Naive thymus-derived CD8-positive, alpha-beta T cell (primary cell): ENCODE measurements around the gene ZNF12. TPM values are rescaled to one million over a fixed set of nuclear protein-coding genes. Genes with fewer than 3 reads are reported as not detected.
A peak's percentile ranks its signal among the peaks of the same experiment; 100 is the strongest.

Source experiments
- ATAC-seq, 2 donors: fragments of 150-1000 bp; cut with Tn5 transposase in 1 of 2; sonication (Bioruptor Pico), chemical (Tn5 transposase) in 1 of 2; 1 replicate in 1 of 2; 2 replicates in 1 of 2; pipeline ENCODE4 v1.10.0; 2021; ENCODE audit warnings: mild to moderate bottlenecking in 2 of 2, moderate library complexity in 2 of 2
- POLR2A ChIA-PET: fragments of 350-600 bp; sonication (Branson Sonifier 250); formaldehyde crosslinking; loops from one replicate; lab custom pipeline; 2021; ENCODE audit warnings: antibody characterized with exemption; lab: Charles Lee
- DNase-seq, 10 donors: peaks; one replicate each; pipeline versions ENCODE4 v3.0.0 to v3.0.0-alpha.2; 2020 to 2022
- H3K27ac Mint-ChIP-seq, 10 donors: one replicate each; pipeline ENCODE4 v1.8.0; 2020 to 2022; ENCODE audit warnings: mild to moderate bottlenecking in 10 of 10, mixed read lengths in 10 of 10, moderate library complexity in 4 of 10, inconsistent platforms in 1 of 10
- H3K27me3 Mint-ChIP-seq, 5 donors: one replicate each; pipeline ENCODE4 v1.8.0; 2021 to 2022; ENCODE audit warnings: mixed read lengths in 5 of 5
- H3K36me3 Mint-ChIP-seq, 3 donors: one replicate each; pipeline ENCODE4 v1.8.0; 2020 to 2022; ENCODE audit warnings: mixed read lengths in 3 of 3, mild to moderate bottlenecking in 2 of 3, inconsistent platforms in 1 of 3
- H3K4me1 Mint-ChIP-seq, 4 donors: one replicate each; pipeline ENCODE4 v1.8.0; 2021 to 2022; ENCODE audit warnings: mixed read lengths in 4 of 4
- H3K4me3 Mint-ChIP-seq, 10 donors: one replicate each; pipeline ENCODE4 v1.8.0; 2020 to 2022; ENCODE audit warnings: mild to moderate bottlenecking in 10 of 10, mixed read lengths in 10 of 10, moderate library complexity in 6 of 10, inconsistent platforms in 1 of 10
- H3K9me3 Mint-ChIP-seq, 9 donors: one replicate each; pipeline ENCODE4 v1.8.0; 2020 to 2022; ENCODE audit warnings: mixed read lengths in 9 of 9, mild to moderate bottlenecking in 3 of 9, inconsistent platforms in 1 of 9, moderate library complexity in 1 of 9
- polyA plus RNA-seq, 3 donors: library from polyadenylated mRNA; unstranded; fragments of 300-500 nt; fragmentation: Illumina TruSeq; gene quantifications; one replicate each; pipeline ENCODE4 v1.2.3, GENCODE V29; 2021
- total RNA-seq, 8 experiments: library from RNA in 2 of 8; stranded (reverse) in 2 of 8; gene quantifications; one replicate each; pipeline ENCODE4 v1.2.3 and lab custom pipeline; 2021 to 2026

ZNF12 gene
- total and polyA plus RNA-seq, 5 experiments from 2014 or later: 19.9 to 49.7 (median 23.0) TPM

DNA sequence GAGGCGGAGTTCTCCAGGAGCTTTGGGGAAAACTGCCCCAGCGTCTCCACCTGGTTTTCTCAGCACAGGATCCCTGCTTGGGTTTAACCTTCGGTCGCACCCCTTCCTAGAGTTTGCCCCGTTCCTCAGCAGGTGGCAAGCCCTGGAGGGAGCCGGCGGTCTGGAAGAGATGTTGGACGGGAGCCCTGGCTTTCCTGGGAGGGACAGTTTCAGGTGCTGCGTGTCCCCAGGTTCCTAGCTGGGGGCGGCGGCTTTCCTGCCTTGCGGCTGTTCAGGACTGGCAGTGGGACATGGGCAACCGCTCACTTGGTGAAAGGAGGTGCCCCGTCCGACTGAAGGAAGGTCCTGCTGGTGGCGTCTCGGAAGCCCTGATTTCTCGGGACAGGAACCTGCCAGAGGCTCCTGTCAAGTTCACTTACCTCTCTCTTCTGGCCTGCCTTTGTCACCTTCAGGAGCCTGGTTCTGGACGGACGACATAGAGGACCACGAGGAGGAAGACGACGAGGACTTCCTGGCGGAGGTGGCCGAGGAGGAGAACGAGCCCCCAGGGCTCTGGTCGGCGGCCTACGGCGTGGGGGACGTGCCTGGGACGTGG, 54.8 kb downstream of the ZNF12 start:
- no peak overlapping the region for H3K27ac Mint-ChIP-seq
- ATAC-seq: no peak
- peaks cover 0 to 21% (median 0%) of the 10 kb centered on the region in 9 donors for H3K9me3 Mint-ChIP-seq
- POLR2A ChIA-PET: no interaction called here
- no peak overlapping the region for H3K4me3 Mint-ChIP-seq
- H3K27me3 Mint-ChIP-seq: no peaks in the 10 kb centered on the region
- peaks cover 0 to 58% (median 45%) of the 10 kb centered on the region in 3 donors for H3K36me3 Mint-ChIP-seq
- peak in 1 of 10 donors; percentile 43 for DNase-seq
- H3K4me1 Mint-ChIP-seq: peaks cover 0 to 3% (median under 1%) of the 10 kb centered on the region in 4 donors

DNA sequence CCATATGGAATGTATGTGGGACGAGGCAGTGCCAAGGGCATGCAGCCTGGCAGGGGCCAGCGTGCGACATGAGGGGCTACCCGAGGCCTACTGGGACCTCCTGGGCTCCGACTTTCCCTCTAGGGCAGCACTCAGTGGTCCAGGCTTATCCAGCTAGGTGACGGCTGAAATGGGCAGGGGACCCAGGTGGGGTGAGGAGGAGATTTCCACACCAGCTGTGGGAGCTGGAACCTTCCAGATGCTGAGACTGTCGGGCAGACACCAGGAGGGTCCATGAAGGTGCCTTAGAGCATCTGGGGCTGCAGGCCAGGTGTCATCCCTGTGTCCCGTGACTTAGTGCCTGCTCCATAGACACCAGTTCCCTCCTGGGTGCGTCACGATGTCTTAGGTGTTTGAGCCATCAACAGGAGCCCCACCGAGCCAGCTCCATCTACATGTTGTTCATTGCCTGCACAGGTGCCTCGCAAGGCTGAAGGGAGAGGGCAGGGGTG, 56.2 kb downstream of the ZNF12 start:
- DNase-seq (peak in 1 of 10 donors; percentile 42), ATAC-seq (no peak)
- Mint-ChIP-seq H3K4me3 (no peak overlapping the region), H3K27me3 (no peaks in the 10 kb centered on the region), H3K9me3 (peaks cover 0 to 21% (median 0%) of the 10 kb centered on the region in 9 donors), H3K4me1 (peaks cover 0 to 6% (median under 1%) of the 10 kb centered on the region in 4 donors), H3K27ac (peak overlapping the region in 5 of 10 donors; percentile 10 to 81 (median 46)), H3K36me3 (peaks cover 0 to 61% (median 48%) of the 10 kb centered on the region in 3 donors)
- POLR2A ChIA-PET: no interaction called here

DNA sequence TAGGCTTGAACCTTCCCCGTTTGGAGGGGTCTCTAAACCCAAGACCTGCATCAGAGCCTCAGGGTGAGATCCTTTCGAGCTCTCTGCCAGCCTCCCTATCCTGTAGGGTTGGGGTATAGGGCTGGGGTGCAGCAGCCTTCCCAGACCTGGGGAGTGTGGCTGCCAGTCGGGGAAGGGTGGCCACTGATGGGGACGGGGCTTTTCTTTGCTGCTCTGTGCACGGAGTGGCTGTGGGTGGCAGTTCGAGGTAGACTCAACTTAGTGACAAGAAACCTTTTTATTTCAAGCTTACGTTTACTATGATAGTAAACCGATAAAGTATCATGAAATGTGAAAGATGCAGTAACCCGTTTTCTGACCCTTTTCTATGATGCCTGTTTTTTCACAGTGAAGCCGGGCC, 56.7 kb downstream of the ZNF12 start:
- H3K36me3 Mint-ChIP-seq: peaks cover 0 to 59% (median 44%) of the 10 kb centered on the region in 3 donors
- POLR2A ChIA-PET: no interaction called here

DNA sequence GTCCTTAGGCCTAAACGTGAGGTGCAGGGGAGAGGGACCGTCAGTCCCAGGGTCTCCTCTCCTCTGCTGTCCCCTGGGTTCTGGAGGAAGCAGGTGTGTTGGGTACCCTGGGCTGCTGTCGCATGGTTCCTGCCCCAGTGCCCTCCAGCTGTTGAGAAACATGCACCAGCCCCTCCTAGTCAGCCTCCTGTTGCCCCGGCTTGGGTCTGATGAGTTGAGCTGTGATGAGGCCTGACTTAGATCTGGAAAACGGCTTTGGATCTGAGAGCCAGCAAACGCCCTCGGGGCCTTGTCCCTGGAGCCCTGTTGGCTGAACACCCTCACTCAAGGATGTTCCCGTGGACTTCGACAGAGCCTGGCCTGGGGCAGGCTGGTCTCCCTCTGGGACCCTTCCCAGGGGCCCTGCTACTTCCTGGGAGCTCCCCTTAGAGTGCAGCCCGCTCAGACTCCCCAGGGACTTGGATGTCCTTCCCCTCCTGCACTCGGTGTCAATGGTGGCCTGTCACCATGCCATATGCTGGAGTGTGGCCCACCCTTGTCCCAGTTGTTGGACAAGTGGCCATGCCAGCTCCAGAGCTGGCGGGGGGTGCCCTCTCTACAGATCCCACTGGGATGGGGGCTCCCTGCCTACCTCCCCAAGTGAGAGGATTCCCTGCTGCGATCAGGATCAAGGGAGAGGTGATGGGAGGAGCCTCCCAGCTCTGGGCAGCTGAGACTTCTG, 57.3 kb downstream of the ZNF12 start:
- peaks cover 0 to 14% (median 0%) of the 10 kb centered on the region in 9 donors for H3K9me3 Mint-ChIP-seq
- POLR2A ChIA-PET: interaction anchor here (0.6 to 1.5 kb wide), 2 partner anchors 10 to 11 kb away, joined by 3 to 4 read pairs; no protein-coding TSS in a partner anchor
- ATAC-seq (no peak), DNase-seq (no peak)
- no peaks in the 10 kb centered on the region for H3K27me3 Mint-ChIP-seq
- peaks cover 0 to 6% (median under 1%) of the 10 kb centered on the region in 4 donors for H3K4me1 Mint-ChIP-seq
- H3K4me3 Mint-ChIP-seq: no peak overlapping the region
- peaks cover 0 to 63% (median 41%) of the 10 kb centered on the region in 3 donors for H3K36me3 Mint-ChIP-seq
- H3K27ac Mint-ChIP-seq: peak overlapping the region in 1 of 10 donors; percentile 44

More for the DNA sequence above, 56.7 kb downstream of the ZNF12 start:
- Mint-ChIP-seq H3K4me3 (no peak overlapping the region), H3K9me3 (peaks cover 0 to 17% (median 0%) of the 10 kb centered on the region in 9 donors), H3K4me1 (peaks cover 0 to 6% (median under 1%) of the 10 kb centered on the region in 4 donors), H3K27me3 (no peaks in the 10 kb centered on the region), H3K27ac (peak overlapping the region in 4 of 10 donors; percentile 40 to 62 (median 48))
- no peak for DNase-seq
- ATAC-seq: no peak

DNA sequence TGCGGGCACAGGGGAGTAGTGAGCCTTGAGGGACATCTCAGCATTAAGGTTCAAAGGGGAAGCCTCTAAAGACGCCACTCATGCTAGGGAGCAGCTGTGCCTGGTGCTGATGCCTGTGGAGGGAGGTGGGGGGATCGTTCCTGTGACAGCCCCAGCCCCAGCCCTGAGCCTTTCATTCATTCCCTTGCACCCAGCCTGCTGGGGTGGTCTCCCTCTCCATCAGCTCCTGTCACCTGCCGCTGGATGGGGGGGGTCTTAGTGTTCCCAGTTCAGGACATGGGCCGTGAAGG, 58.0 kb downstream of the ZNF12 start:
- Mint-ChIP-seq H3K27ac (peak overlapping the region in 1 of 10 donors; percentile 53), H3K4me3 (no peak overlapping the region), H3K9me3 (peaks cover 0 to 14% (median 0%) of the 10 kb centered on the region in 9 donors), H3K27me3 (no peaks in the 10 kb centered on the region), H3K4me1 (peaks cover 0 to 6% (median under 1%) of the 10 kb centered on the region in 4 donors), H3K36me3 (peaks cover 0 to 68% (median 41%) of the 10 kb centered on the region in 3 donors)
- POLR2A ChIA-PET: interaction anchor here (0.6 to 1.5 kb wide), 2 partner anchors 10 to 11 kb away, joined by 3 to 4 read pairs; no protein-coding TSS in a partner anchor
- no peak for DNase-seq
- no peak for ATAC-seq

DNA sequence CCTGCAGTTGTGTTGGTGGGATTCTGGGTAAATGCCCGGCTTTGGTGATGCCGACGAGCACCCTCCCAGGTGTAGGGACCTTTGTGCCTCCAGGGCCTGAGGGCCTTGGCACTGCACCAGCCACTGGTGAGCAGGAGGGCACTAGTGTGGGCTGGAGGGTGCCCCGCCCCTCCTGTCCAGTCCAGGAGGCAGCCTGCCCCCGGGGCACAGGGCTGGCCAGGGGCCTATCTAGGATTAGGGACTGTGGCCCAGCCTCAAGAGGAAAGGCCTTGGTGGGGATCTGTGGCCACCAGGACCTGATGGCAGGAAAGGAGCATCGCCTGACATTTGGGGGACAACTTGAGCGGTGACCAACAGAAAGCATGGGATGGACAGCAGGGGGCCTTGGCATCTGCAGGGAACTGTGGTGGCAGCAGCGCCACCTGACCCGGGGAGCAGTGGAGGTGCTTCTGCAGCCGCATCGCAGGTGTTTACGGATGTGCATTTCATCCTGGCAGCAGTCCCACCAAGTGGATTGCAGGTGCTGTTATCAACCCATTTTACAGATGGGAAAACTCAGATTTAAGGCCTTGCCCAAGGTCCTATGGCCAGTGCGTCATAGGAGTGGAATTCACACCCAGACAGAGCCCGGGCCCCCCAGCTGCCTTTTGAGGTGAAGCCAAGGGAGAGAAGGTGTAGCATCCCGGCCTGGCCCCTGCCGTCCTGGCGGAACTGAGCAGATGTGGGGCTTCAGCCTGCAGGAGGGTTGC, 58.5 kb downstream of the ZNF12 start:
- H3K27me3 Mint-ChIP-seq: no peaks in the 10 kb centered on the region
- POLR2A ChIA-PET: interaction anchor here (1.5 kb wide), 1 partner anchor 10 kb away, joined by 4 read pairs; no protein-coding TSS in a partner anchor
- peaks cover 0 to 6% (median under 1%) of the 10 kb centered on the region in 4 donors for H3K4me1 Mint-ChIP-seq
- no peak for ATAC-seq
- peak overlapping the region in 3 of 10 donors; percentile 27 to 63 (median 53) for H3K27ac Mint-ChIP-seq
- H3K36me3 Mint-ChIP-seq: peaks cover 0 to 73% (median 41%) of the 10 kb centered on the region in 3 donors
- H3K4me3 Mint-ChIP-seq: no peak overlapping the region
- no peak for DNase-seq
- peaks cover 0 to 14% (median 0%) of the 10 kb centered on the region in 9 donors for H3K9me3 Mint-ChIP-seq

DNA sequence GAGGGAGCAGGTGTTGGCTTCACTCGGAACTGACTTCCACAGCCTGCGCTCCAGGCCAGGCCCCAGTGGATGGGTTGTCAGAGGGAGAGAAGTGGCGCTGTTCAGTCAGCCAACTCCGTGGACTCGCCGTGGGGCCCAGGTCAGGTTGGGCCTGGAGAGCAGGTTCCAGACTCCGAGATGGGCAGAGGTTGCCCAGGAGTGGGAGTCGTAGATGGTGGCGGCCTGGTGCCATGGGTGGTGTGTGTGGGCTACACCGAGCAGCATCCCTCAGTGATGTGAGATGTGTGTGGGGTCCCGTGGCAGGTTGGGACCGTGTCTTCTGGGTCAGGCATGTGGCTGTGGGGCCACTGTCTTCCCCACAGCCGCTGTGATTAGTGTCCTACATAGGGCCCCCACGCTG, 59.2 kb downstream of the ZNF12 start:
- DNase-seq (no peak), ATAC-seq (no peak)
- Mint-ChIP-seq H3K27me3 (no peaks in the 10 kb centered on the region), H3K9me3 (peaks cover 0 to 14% (median 0%) of the 10 kb centered on the region in 9 donors), H3K4me3 (peak overlapping the region in 1 of 10 donors; percentile 38), H3K4me1 (peaks cover 0 to 6% (median 1%) of the 10 kb centered on the region in 4 donors), H3K36me3 (peaks cover 0 to 75% (median 41%) of the 10 kb centered on the region in 3 donors), H3K27ac (peak overlapping the region in 2 of 10 donors; percentile 24 to 82)
- POLR2A ChIA-PET: no interaction called here

DNA sequence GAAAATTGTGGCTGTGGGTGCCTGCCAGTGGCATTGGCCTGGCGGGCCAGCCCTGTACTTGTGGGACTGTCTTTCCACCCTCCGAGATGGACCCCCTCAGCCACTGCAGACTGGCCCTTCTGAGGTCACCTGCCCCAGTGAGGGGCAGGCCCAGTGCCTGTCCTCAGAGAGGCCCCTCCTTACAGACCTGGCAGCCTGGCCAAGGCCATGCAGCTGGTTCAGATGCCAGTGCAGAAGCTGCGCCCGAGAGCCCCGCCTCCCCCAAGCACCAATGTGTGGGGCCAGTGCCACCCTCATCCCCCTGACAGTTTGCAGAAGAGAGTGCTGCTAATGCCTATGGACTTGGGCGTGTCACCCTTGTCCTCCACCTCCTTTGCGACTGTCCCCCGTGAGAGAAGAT, 59.7 kb downstream of the ZNF12 start:
- Mint-ChIP-seq H3K9me3 (peaks cover 0 to 14% (median 0%) of the 10 kb centered on the region in 9 donors), H3K27ac (peak overlapping the region in 4 of 10 donors; percentile 24 to 85 (median 69)), H3K4me3 (peak overlapping the region in 1 of 10 donors; percentile 38), H3K4me1 (peaks cover 0 to 6% (median 2%) of the 10 kb centered on the region in 4 donors), H3K36me3 (peaks cover 0 to 78% (median 40%) of the 10 kb centered on the region in 3 donors), H3K27me3 (no peaks in the 10 kb centered on the region)
- POLR2A ChIA-PET: no interaction called here
- DNase-seq (no peak), ATAC-seq (no peak)

DNA sequence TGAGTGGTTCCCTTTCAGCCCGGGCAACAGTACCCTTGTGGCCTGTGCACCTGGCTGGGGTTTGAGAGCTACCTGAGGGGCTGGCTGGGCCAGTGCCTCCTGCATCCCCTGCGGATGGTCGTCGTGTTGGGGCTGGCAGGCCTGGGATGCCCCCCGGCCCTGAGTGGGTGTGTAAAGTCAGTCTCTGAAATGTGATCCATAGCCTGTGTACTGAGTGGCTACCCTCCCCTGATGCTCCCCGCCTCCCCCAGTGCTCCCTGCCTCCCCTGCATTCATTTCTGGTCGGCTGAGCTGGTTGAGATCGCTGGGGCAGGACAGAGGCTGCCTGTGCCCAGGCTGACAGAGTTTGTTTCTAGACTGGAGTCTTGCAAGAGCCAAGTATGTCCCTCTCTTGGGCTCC, 60.3 kb downstream of the ZNF12 start:
- no peak for ATAC-seq
- POLR2A ChIA-PET: interaction anchor here (0.6 kb wide), 1 partner anchor 14 kb away, joined by 7 read pairs; no protein-coding TSS in a partner anchor
- Mint-ChIP-seq H3K4me3 (no peak overlapping the region), H3K27me3 (no peaks in the 10 kb centered on the region), H3K9me3 (peaks cover 0 to 12% (median 0%) of the 10 kb centered on the region in 9 donors), H3K27ac (peak overlapping the region in 3 of 10 donors; percentile 63 to 85 (median 82)), H3K36me3 (peaks cover 0 to 78% (median 34%) of the 10 kb centered on the region in 3 donors), H3K4me1 (peaks cover 3 to 9% (median 7%) of the 10 kb centered on the region in 4 donors)
- DNase-seq: no peak

DNA sequence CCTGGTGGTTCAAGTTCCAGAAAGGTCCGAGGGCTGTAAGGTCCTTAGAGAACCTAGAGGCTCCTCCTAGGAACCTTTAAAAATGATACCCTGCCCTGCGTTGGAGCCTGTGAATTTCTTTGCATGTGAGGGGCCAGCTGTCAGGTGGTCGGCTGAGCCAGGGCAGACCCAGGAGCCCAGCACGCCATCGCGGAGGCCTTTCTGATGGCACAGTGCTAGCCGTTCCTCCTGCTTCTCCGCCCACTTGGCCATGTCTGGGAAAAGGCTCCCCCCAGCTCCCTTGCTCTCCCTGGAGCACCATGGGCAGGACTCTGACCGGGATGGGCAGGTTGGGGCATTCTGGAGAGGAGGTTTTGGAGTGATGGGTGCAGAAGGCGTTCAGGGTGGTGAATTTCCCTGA, 62.0 kb downstream of the ZNF12 start:
- ATAC-seq (no peak), DNase-seq (no peak)
- H3K36me3 Mint-ChIP-seq: peaks cover 0 to 72% (median 17%) of the 10 kb centered on the region in 3 donors
- peak overlapping the region in 1 of 10 donors; percentile 51 for H3K27ac Mint-ChIP-seq
- no peaks in the 10 kb centered on the region for H3K9me3 Mint-ChIP-seq
- POLR2A ChIA-PET: no interaction called here
- no peaks in the 10 kb centered on the region for H3K27me3 Mint-ChIP-seq
- H3K4me1 Mint-ChIP-seq: peaks cover 7 to 17% (median 12%) of the 10 kb centered on the region in 4 donors
- H3K4me3 Mint-ChIP-seq: no peak overlapping the region

DNA sequence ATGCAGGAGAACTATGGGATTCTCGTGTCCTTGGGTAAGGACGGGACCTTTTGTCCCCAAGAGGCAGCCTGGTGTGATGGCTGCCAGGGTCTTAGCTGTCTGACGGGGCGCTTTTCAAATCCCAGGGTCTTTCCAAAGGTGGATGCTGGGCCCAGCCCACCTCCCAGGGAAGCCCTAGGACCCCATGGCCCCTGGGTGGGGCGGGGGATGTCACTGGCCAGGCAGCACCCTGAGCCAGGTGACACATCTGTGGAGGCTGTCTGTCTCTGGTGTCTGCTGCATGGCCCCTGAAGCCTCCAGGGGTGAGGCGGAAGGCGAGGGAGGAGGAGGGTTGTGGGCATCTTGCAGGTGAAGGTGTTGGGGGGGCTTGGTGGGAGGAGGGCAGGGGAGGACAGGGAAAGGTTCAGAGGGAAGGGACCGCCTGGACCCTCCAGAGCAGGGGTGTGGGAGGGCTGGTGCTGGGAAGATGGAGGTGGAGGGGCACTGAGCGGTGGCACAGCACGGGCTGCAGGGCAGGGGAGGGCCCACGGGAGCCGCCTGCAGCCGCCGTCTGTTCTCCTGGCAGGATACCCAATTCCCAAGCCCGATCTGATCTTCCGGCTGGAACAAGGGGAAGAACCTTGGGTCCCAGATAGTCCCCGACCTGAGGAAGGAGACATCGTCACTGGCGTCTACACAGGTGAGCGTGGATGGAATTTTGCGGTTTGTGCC, 62.7 kb downstream of the ZNF12 start:
- Mint-ChIP-seq H3K36me3 (peaks cover 0 to 68% (median 14%) of the 10 kb centered on the region in 3 donors), H3K4me3 (no peak overlapping the region), H3K27me3 (no peaks in the 10 kb centered on the region), H3K27ac (peak overlapping the region in 3 of 10 donors; percentile 18 to 59 (median 22)), H3K4me1 (peaks cover 13 to 23% (median 16%) of the 10 kb centered on the region in 4 donors), H3K9me3 (no peaks in the 10 kb centered on the region)
- DNase-seq (no peak), ATAC-seq (no peak)
- POLR2A ChIA-PET: no interaction called here
